RWPE2 (cell line): ENCODE data around the gene KLHDC9.
A peak's percentile ranks its signal among the peaks of the same experiment; 100 is the strongest.

Source experiments
- ATAC-seq: fragments of 200-7000 bp; cut with Tn5 transposase; 3 replicates; pipeline ENCODE4 v1.9.1; 2021; ENCODE audit warnings: low read depth
- DNase-seq: peaks from one replicate; pipeline ENCODE4 v3.0.0-alpha.2; 2020; ENCODE audit warnings: low spot score
- H3K27ac ChIP-seq: fragments of 450-650 bp; 2 replicates; pipeline ENCODE4 v1.5.1; 2017; ENCODE audit warnings: mild to moderate bottlenecking; ENCODE audit not compliant: poor library complexity, severe bottlenecking
- H3K27me3 ChIP-seq: fragments of 250-450 bp; sonication (Bioruptor Pico); 2 replicates; pipeline ENCODE4 v1.5.1; 2021; ENCODE audit warnings: mild to moderate bottlenecking, moderate library complexity; ENCODE audit not compliant: insufficient read depth, poor library complexity, severe bottlenecking
- H3K36me3 ChIP-seq: fragments of 250-450 bp; sonication (Bioruptor Pico); 2 replicates; pipeline ENCODE4 v1.5.1; 2020; ENCODE audit warnings: low read depth, mild to moderate bottlenecking, moderate library complexity
- H3K4me1 ChIP-seq: fragments of 250-450 bp; sonication (Bioruptor Pico); 2 replicates; pipeline ENCODE4 v1.5.1; 2021; ENCODE audit warnings: mild to moderate bottlenecking, moderate library complexity; ENCODE audit not compliant: insufficient read depth, poor library complexity, severe bottlenecking
- H3K4me3 ChIP-seq: fragments of 250-450 bp; sonication (Bioruptor Pico); 2 replicates; pipeline ENCODE4 v1.5.1; 2021; ENCODE audit warnings: mild to moderate bottlenecking, moderate library complexity; ENCODE audit not compliant: severe bottlenecking
- H3K9me3 ChIP-seq: fragments of 250-450 bp; sonication (Bioruptor Pico); 2 replicates; pipeline ENCODE4 v1.5.1; 2021; ENCODE audit warnings: mild to moderate bottlenecking, moderate library complexity; ENCODE audit not compliant: severe bottlenecking
- CTCF ChIP-seq: fragments of 450-650 bp; IDR thresholded peaks from one replicate; pipeline ENCODE4 v1.5.1; 2017; ENCODE audit warnings: mild to moderate bottlenecking, moderate library complexity; ENCODE audit not compliant: poor library complexity, severe bottlenecking

KLHDC9 gene

GRCh38 chr1:161074676-161075368, 23.3 kb upstream of the KLHDC9 start:
- ATAC-seq (peak; percentile 78), DNase-seq (peak; percentile 92)
- Histone ChIP-seq H3K27ac (peak overlapping the region; percentile 54), H3K4me1 (peaks cover 23% of the 10 kb centered on the region), H3K27me3 (no peaks in the 10 kb centered on the region), H3K4me3 (peak overlapping the region; percentile 8), H3K36me3 (no peaks in the 10 kb centered on the region), H3K9me3 (no peaks in the 10 kb centered on the region)
- no peak for TF ChIP-seq CTCF

GRCh38 chr1:161076410-161076809, 21.8 kb upstream of the KLHDC9 start:
- ATAC-seq (0 out of 3 replicates have a peak, but pooled peaks have one; percentile 4), DNase-seq (no peak)
- H3K4me1 ChIP-seq, result peaks cover 34% of the 10 kb centered on the region
- no peak for TF ChIP-seq CTCF
- H3K4me3 ChIP-seq, result no peak overlapping the region
- no peak overlapping the region for H3K27ac ChIP-seq
- no peaks in the 10 kb centered on the region for H3K9me3 ChIP-seq
- no peaks in the 10 kb centered on the region for H3K36me3 ChIP-seq
- no peaks in the 10 kb centered on the region for H3K27me3 ChIP-seq

GRCh38 chr1:161077426-161077825, 20.7 kb upstream of the KLHDC9 start:
- Histone ChIP-seq H3K27ac (no peak overlapping the region), H3K36me3 (no peaks in the 10 kb centered on the region), H3K9me3 (no peaks in the 10 kb centered on the region), H3K4me3 (no peak overlapping the region), H3K27me3 (no peaks in the 10 kb centered on the region), H3K4me1 (peaks cover 34% of the 10 kb centered on the region)
- DNase-seq (no peak), ATAC-seq (no peak)
- TF ChIP-seq CTCF, result no peak

GRCh38 chr1:161079436-161080110, 18.6 kb upstream of the KLHDC9 start:
- DNase-seq, result no peak
- Histone ChIP-seq H3K27ac (no peak overlapping the region), H3K36me3 (no peaks in the 10 kb centered on the region), H3K27me3 (no peaks in the 10 kb centered on the region), H3K9me3 (no peaks in the 10 kb centered on the region), H3K4me1 (peaks cover 44% of the 10 kb centered on the region), H3K4me3 (no peak overlapping the region)
- TF ChIP-seq CTCF, result no peak
- ATAC-seq, result no peak
